ENCODE data around the gene PLXNA4.

- TF ChIP-seq CTCF (IDR thresholded peaks at IDR 0.05; ENCODE audit: low read depth, low read length) (no peak), MAX (IDR thresholded peaks at IDR 0.05; ENCODE audit: low read depth, low read length) (no peak), POLR2A (IDR thresholded peaks at IDR 0.05; ENCODE audit: extremely low read depth, insufficient read length) (no peak), MYC (IDR thresholded peaks at IDR 0.05; ENCODE audit: low read depth, low read length) (no peak)
These were observed 329.7 kb downstream of the PLXNA4 start for GRCh38 chr7:132246591-132246990.
